NCI-H146 treated with DMSO at 0.1 percent for 48 hours (cell line): Measurements from ENCODE around the gene GPSM1.

ENCODE experiments used
- DNase-seq: peaks from one replicate; lab custom pipeline; 2025; ENCODE audit not compliant: unreplicated experiment; lab: John Stamatoyannopoulos, UW

The GPSM1 gene

GRCh38 chr9:136372561-136373299 lies 45.4 kb downstream of the GPSM1 start:
- no peak for DNase-seq

GRCh38 chr9:136373300-136374182 lies 46.2 kb downstream of the GPSM1 start, which contains the start of gene CARD9:
Gene CARD9, minus strand, starts transcription at chr9:136373669. Its CDS starts 1,591 bp downstream, at chr9:136372078.
- no peak for DNase-seq

GRCh38 chr9:136374183-136374575 lies 46.8 kb downstream of the GPSM1 start:
- no peak for DNase-seq

GRCh38 chr9:136375096-136375495 lies 47.8 kb downstream of the GPSM1 start:
- no peak for DNase-seq

GRCh38 chr9:136376457-136376856 lies 49.1 kb downstream of the GPSM1 start:
- no peak for DNase-seq

- DNase-seq, result no peak
Observed at GRCh38 chr9:136377341-136378169, 50.2 kb downstream of the GPSM1 start.

GRCh38 chr9:136378170-136379002 lies 51.0 kb downstream of the GPSM1 start:
- no peak for DNase-seq

- DNase-seq, result no peak
Observed at GRCh38 chr9:136379003-136379287, 51.6 kb downstream of the GPSM1 start.

GRCh38 chr9:136379401-136379800 lies 52.1 kb downstream of the GPSM1 start:
- DNase-seq, result no peak

GRCh38 chr9:136379891-136380290 lies 52.6 kb downstream of the GPSM1 start:
- no peak for DNase-seq

- DNase-seq, result no peak
Observed at GRCh38 chr9:136380381-136380780, 53.0 kb downstream of the GPSM1 start.

GRCh38 chr9:136381311-136381710 lies 54.0 kb downstream of the GPSM1 start:
- DNase-seq, result no peak

- no peak for DNase-seq
Observed at GRCh38 chr9:136381966-136382513, 54.7 kb downstream of the GPSM1 start.

- DNase-seq, result no peak
Observed at GRCh38 chr9:136383436-136383835, 56.1 kb downstream of the GPSM1 start.

GRCh38 chr9:136385015-136385414 lies 57.7 kb downstream of the GPSM1 start:
- DNase-seq, result no peak

GRCh38 chr9:136386018-136386417 lies 58.7 kb downstream of the GPSM1 start:
- DNase-seq, result no peak

GRCh38 chr9:136387217-136387616 lies 59.9 kb downstream of the GPSM1 start:
- no peak for DNase-seq

GRCh38 chr9:136389396-136389795 lies 62.1 kb downstream of the GPSM1 start:
- no peak for DNase-seq

- DNase-seq, result no peak
Observed at GRCh38 chr9:136391737-136392537, 64.6 kb downstream of the GPSM1 start.
